Stimulated activated CD4-positive, alpha-beta T cell treated with anti-CD3 and anti-CD28 coated beads, Interleukin-15, amount 100 ng/mL, for 48 hours (primary cell): ENCODE measurements around the gene NPR3.

Experiments
- DNase-seq, 2 donors: peaks; one replicate each; pipeline ENCODE4 v3.0.0-alpha.2; 2020; ENCODE audit warnings: low read depth in 2 of 2

NPR3 gene

GRCh38 chr5:32805971-32806638, 95.0 kb downstream of the NPR3 start:
- no peak for DNase-seq

GRCh38 chr5:32808783-32809182, 97.7 kb downstream of the NPR3 start:
- no peak for DNase-seq

- DNase-seq = no peak
Measured at GRCh38 chr5:32810804-32811203, 99.7 kb downstream of the NPR3 start.

- DNase-seq = no peak
Measured at GRCh38 chr5:32812399-32812798, 101.3 kb downstream of the NPR3 start.

GRCh38 chr5:32814141-32814540, 103.0 kb downstream of the NPR3 start:
- DNase-seq = no peak

GRCh38 chr5:32814620-32815019, 103.5 kb downstream of the NPR3 start:
- no peak for DNase-seq

- no peak for DNase-seq
Measured at GRCh38 chr5:32827981-32828380, 116.9 kb downstream of the NPR3 start.

- no peak for DNase-seq
Measured at GRCh38 chr5:32828492-32828891, 117.4 kb downstream of the NPR3 start.

GRCh38 chr5:32831624-32832023, 120.5 kb downstream of the NPR3 start:
- DNase-seq = no peak

- DNase-seq = no peak
Measured at GRCh38 chr5:32833127-32833526, 122.0 kb downstream of the NPR3 start.

- DNase-seq = no peak
Measured at GRCh38 chr5:32833663-32834062, 122.5 kb downstream of the NPR3 start.

- no peak for DNase-seq
Measured at GRCh38 chr5:32834251-32834650, 123.1 kb downstream of the NPR3 start.

GRCh38 chr5:32836176-32836575, 125.1 kb downstream of the NPR3 start:
- DNase-seq = no peak

- no peak for DNase-seq
Measured at GRCh38 chr5:32837211-32837610, 126.1 kb downstream of the NPR3 start.

GRCh38 chr5:32839106-32839505, 128.0 kb downstream of the NPR3 start:
- DNase-seq = no peak

GRCh38 chr5:32840606-32841005, 129.5 kb downstream of the NPR3 start:
- DNase-seq = no peak
